Renal cortex interstitium (tissue), 11 donors: ENCODE results near the gene TNF. TPM values are rescaled to one million over a fixed set of nuclear protein-coding genes. Genes with fewer than 3 reads are reported as not detected.

ENCODE experiments used
- DNase-seq, 11 donors: peaks; one replicate each; pipeline ENCODE4 v3.0.0-alpha.2; 2013; ENCODE audit warnings: low read depth in 9 of 11, low spot score in 4 of 11; ENCODE audit errors: extremely low read depth in 1 of 11
- polyA plus RNA-seq, 3 donors: library from polyadenylated mRNA; unstranded; fragments of 120-200 nt; gene quantifications; one replicate each; pipeline ENCODE4 v1.2.1, GENCODE V29; 2013; ENCODE audit not compliant: insufficient read length in 3 of 3

The TNF gene
- polyA plus RNA-seq, 3 donors, result 0.18 to 0.40 (median 0.24) TPM

DNA sequence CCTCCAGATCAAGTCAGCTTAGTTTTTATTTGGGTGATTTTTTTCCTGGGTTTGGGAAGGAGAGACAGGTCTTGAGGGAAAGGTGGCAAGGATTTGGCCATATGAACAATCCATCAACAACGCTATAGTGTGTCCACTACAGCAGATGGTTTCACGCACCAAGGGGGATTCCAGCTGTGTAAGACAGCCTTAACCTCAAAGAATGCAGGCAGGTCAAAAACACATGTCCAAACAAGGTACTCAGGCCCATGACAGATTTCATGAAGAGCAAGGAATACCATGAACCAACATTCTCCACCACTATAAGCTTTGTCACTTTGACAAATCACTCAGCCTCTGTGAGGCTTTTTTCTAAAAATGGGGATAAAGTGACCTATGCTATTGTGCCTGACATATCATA is 41.6 kb downstream of the TNF start:
- no peak for DNase-seq

DNA sequence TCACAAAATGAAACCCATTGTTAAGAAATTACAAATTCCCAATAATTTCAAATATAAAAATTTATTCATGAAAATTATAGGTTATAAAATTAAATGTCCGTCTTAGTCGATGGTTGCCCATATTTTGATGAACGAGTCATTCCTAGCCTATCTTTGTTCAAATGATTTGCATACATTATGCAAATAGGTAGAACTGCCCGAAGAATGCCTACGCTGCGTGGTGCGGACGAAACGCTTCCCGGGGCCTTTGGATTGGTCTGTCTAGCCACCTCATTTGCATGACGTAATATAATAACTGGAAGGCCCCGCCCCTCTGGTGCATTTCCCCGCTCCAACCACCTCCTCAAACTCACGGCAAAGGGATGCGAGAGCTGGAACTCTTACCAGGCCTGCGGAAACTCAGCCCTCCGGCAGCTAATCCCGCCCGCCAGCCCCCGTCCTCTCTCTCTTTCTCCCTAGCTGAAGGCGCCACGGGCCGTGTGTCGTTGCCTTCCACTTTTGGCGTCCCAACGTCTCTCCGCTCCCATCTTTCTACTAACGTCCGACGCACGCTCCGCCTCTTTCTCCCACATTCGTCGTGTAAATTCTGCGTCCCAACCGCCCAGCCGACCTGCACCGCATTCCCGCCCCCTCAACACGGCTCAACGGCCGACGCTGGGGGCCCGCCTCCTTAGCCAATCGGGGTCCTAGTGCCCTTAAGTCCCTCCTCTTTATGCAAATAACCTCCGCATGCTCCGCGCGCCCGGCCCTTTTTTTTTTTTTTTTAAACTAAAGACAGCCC is 44.6 kb downstream of the TNF start:
- DNase-seq, result peak; percentile 96 to 99 (median 98)

DNA sequence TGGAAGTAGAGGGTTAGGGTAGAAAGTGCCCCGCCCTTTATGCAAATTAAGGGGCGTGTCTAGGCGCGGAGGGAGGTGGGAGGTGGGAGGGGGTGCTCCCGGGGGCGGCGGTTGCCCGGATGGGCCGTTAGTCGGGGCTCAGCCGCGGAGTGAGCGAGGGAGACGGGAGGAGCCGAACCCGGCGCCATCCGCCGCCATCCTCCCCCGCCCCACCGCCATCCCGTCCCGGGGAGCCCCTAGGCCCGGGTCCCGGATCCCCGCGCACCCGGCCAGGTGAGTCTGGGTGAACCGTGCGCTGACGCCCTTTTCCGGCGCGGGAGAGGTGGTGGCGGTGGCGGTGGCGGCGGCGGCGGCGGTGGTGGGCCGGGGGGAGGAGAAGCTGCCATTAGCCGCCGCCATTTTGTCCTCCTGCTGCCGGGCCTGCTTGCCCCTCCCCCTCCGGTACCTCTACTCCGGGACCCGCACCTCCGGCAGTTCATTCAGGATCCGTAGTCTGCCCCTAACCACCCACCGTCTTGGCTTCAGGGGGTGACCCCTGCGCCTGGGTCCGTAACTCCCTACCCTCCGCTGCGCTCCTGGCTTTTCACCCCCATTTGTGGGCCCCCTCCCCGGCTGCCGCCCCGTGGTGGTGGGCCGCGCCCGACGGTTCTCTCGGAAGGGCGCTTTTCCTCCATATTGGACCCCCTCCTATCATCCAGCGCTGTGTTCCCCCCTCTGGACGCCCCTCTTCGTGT is 45.4 kb downstream of the TNF start, which contains the start of gene PRRC2A:
TSS of gene PRRC2A (plus strand) at position 130 of the 734 bp plus-strand sequence. CDS start 2,075 bp downstream, outside the sequence.
- peak in 9 of 11 donors; percentile 28 to 75 (median 58) for DNase-seq

DNA sequence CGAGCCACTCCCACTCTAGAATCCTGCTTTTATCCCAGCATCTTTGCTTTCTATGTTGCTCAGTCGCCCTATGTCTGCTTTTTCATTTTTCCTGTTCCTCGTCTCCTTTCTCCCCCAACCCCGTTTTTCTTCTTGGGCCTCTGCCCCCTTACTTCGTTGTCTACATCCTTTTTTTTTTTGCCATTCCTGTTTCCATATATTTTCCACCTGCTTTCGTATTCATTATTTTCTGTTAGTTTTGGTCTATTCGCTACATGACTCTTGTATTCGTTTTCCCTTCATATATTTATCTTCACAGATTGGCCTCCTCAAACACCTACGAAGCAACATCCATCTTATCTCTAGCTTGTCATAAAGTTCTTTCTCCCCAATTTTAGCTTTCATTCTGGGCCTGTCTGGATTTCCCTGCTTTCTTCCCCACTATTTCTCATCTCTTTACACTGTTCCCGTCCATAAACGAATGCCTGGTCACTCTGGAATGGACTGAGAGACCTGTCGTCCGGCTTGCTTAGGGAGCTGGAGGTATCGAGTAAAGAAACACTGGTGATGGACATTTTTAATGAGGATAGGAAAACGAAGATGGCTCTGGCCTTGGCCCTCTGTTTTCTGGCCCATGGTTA is 46.1 kb downstream of the TNF start:
- DNase-seq, result no peak

DNA sequence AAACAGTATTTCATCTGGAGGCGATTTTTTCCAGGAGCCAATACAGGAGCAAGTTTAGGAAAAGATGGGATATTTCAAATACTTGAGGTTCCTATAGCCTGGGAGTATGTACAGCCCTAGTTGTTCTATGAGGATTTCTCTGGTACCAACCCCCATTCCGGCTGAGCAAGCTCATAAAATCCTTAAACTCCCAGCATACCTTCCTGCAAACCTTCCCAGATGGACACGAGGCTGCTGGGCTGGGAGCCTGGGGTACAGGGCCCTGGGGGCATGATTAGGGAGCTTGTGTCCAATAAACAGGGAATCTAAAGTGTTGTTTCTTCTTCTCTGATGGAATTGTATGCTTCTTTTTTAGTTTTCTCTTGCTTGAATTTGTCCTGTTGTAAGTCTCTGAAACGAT is 46.6 kb downstream of the TNF start:
- no peak for DNase-seq

DNA sequence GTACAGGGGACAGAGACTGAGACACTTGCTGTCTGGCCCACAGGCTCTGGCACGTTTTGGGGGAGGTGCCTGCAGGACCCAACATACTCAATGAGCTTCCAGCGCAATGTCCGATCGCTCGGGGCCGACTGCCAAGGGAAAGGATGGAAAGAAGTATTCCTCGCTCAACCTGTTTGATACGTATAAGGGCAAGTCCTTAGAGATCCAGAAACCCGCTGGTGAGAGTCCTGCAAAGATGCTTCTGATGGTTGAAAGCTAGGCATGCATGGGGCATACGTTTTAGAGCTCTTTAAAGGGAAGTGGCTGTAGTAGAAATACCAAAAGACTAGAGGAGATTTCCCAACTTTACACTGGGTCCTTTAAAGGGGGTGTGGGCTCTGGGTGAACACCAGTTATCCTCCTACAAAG is 47.3 kb downstream of the TNF start:
- DNase-seq, result no peak

DNA sequence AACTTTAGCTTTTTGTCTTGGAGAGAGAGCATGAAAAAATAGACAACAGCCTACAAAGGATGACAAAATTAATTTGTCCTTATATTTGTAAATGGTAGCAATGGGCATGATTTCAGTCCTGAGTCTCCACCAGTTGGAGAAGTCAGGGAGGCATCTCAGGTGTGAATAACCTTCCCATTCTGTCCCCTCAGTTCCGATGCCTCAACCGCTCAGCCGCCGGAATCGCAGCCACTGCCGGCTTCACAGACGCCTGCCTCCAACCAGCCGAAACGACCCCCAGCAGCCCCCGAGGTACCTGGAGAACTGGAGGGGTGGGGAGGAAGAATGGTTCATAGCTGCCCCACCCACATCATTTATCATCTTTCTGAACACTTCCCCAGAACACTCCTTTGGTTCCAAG is 48.7 kb downstream of the TNF start:
- no peak for DNase-seq

DNA sequence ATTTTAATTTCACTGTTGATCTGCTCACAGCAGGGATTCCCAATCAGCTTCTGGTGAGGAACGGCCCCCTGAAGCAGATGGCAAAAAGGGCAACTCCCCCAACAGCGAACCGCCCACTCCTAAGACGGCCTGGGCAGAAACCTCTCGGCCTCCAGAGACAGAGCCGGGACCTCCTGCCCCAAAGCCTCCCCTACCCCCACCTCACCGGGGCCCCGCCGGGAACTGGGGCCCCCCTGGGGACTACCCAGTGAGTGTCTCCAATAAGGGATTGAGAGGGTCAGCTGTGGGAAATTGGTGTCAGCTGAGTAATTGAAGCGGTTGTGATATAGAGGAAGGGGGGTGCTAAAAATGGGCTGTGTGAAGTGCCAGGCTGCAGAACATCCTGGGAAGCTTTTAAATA is 51.6 kb downstream of the TNF start:
- no peak for DNase-seq

DNA sequence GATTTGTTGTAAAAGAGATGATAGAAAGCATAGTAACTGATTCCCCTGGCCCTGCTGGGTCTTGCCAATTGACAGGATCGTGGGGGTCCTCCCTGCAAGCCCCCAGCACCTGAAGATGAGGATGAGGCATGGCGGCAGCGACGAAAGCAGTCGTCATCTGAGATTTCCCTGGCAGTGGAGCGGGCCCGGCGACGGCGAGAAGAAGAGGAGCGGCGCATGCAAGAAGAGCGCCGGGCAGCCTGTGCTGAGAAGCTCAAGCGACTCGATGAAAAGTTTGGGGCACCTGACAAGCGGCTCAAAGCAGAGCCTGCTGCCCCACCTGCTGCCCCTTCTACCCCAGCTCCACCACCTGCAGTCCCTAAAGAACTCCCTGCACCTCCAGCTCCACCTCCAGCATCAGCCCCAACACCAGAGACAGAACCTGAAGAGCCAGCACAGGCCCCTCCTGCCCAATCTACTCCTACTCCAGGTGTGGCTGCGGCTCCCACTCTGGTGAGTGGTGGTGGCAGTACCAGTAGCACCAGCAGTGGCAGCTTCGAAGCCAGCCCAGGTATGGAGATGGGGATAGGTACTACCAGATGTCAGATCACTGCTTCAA is 52.4 kb downstream of the TNF start:
- DNase-seq, result no peak

Other genes with a start within 250 kb of the TNF start
- gene HLA-B, start 218.4 kb upstream of the TNF start, polyA plus RNA-seq, result 100 to 1,000 TPM; 101 to 166 (median 145) TPM
- 10 to 100 TPM in 1 of 3 donors, 1 to 10 TPM in 2; 5.7 to 10.9 (median 7.3) TPM for gene MICA, start 172.0 kb upstream of the TNF start, polyA plus RNA-seq
- 1 to 10 TPM; 1.4 to 1.8 (median 1.5) TPM for gene MICB, start 77.4 kb upstream of the TNF start, polyA plus RNA-seq
- gene MCCD1, start 46.6 kb upstream of the TNF start, polyA plus RNA-seq, result 10 to 100 TPM; 13.5 to 19.2 (median 17.9) TPM
- gene DDX39B, start 33.6 kb upstream of the TNF start, polyA plus RNA-seq, result 100 to 1,000 TPM; 573 to 689 (median 586) TPM
- gene ATP6V1G2, start 29.0 kb upstream of the TNF start, polyA plus RNA-seq, result 10 to 100 TPM in 2 of 3 donors, 1 to 10 TPM in 1; 5.9 to 11.5 (median 11.0) TPM
- 10 to 100 TPM; 17.0 to 28.4 (median 27.7) TPM for gene NFKBIL1, start 28.0 kb upstream of the TNF start, polyA plus RNA-seq
- gene LTA, start 3.3 kb upstream of the TNF start, polyA plus RNA-seq, result under 1 TPM; 0.26 to 0.43 (median 0.33) TPM
- gene LTB, start 6.9 kb downstream of the TNF start, polyA plus RNA-seq, result 1 to 10 TPM in 2 of 3 donors, under 1 TPM in 1; 0.53 to 2.3 (median 2.2) TPM
- 1 to 10 TPM; 4.4 to 6.5 (median 6.3) TPM for gene LST1, start 10.7 kb downstream of the TNF start, polyA plus RNA-seq
- gene NCR3, start 17.4 kb downstream of the TNF start, polyA plus RNA-seq, result under 1 TPM in 2 of 3 donors, not detected in 1; 0.19 TPM
- gene AIF1, start 39.7 kb downstream of the TNF start, polyA plus RNA-seq, result 10 to 100 TPM; 63.3 to 80.6 (median 78.2) TPM
- 100 to 1,000 TPM; 161 to 211 (median 207) TPM for gene PRRC2A, start 45.1 kb downstream of the TNF start, polyA plus RNA-seq
- 100 to 1,000 TPM; 243 to 263 (median 257) TPM for gene BAG6, start 77.1 kb downstream of the TNF start, polyA plus RNA-seq
- 100 to 1,000 TPM; 105 to 114 (median 110) TPM for gene APOM, start 80.3 kb downstream of the TNF start, polyA plus RNA-seq
- 10 to 100 TPM; 17.3 to 22.9 (median 18.4) TPM for gene C6orf47, start 85.2 kb downstream of the TNF start, polyA plus RNA-seq
- 10 to 100 TPM; 28.1 to 33.1 (median 29.9) TPM for gene GPANK1, start 89.4 kb downstream of the TNF start, polyA plus RNA-seq
- 100 to 1,000 TPM; 232 to 252 (median 246) TPM for gene CSNK2B, start 90.5 kb downstream of the TNF start, polyA plus RNA-seq
- gene LY6G5B, start 94.4 kb downstream of the TNF start, polyA plus RNA-seq, result 10 to 100 TPM; 22.8 to 30.6 (median 25.3) TPM
- gene LY6G5C, start 105.5 kb downstream of the TNF start, polyA plus RNA-seq, result 1 to 10 TPM; 2.4 to 3.5 (median 3.4) TPM
- gene ABHD16A, start 127.8 kb downstream of the TNF start, polyA plus RNA-seq, result 10 to 100 TPM; 52.4 to 70.9 (median 61.6) TPM
- gene LY6G6F, start 131.3 kb downstream of the TNF start, polyA plus RNA-seq, result 1 to 10 TPM in 1 of 3 donors, under 1 TPM in 2; 0.44 to 1.2 (median 0.73) TPM
- under 1 TPM in 1 of 3 donors, not detected in 2; 0.20 TPM for gene LY6G6D, start 139.8 kb downstream of the TNF start, polyA plus RNA-seq
- gene LY6G6C, start 146.2 kb downstream of the TNF start, polyA plus RNA-seq, result under 1 TPM in 2 of 3 donors, not detected in 1; 0.26 to 0.41 TPM
- gene MPIG6B, start 147.8 kb downstream of the TNF start, polyA plus RNA-seq, result 1 to 10 TPM; 1.6 TPM
- 100 to 1,000 TPM; 152 to 237 (median 188) TPM for gene DDAH2, start 153.7 kb downstream of the TNF start, polyA plus RNA-seq
- 100 to 1,000 TPM; 268 to 296 (median 292) TPM for gene CLIC1, start 161.0 kb downstream of the TNF start, polyA plus RNA-seq
- 10 to 100 TPM; 21.4 to 59.0 (median 22.1) TPM for gene MSH5, start 164.4 kb downstream of the TNF start, polyA plus RNA-seq
- gene SAPCD1, start 187.1 kb downstream of the TNF start, polyA plus RNA-seq, result 10 to 100 TPM in 2 of 3 donors, 1 to 10 TPM in 1; 6.8 to 17.2 (median 10.0) TPM
- 10 to 100 TPM in 1 of 3 donors, 1 to 10 TPM in 2; 7.3 to 13.9 (median 8.5) TPM for gene VWA7, start 201.8 kb downstream of the TNF start, polyA plus RNA-seq
- 10 to 100 TPM; 58.7 to 72.2 (median 61.2) TPM for gene VARS1, start 220.2 kb downstream of the TNF start, polyA plus RNA-seq
- gene LSM2, start 231.4 kb downstream of the TNF start, polyA plus RNA-seq, result 10 to 100 TPM; 72.1 to 90.4 (median 82.4) TPM
- gene HSPA1L, start 239.7 kb downstream of the TNF start, polyA plus RNA-seq, result 1 to 10 TPM; 3.3 to 5.0 (median 4.0) TPM
- gene HSPA1A, start 240.0 kb downstream of the TNF start, polyA plus RNA-seq, result 100 to 1,000 TPM in 2 of 3 donors, 10 to 100 TPM in 1; 84.4 to 121 (median 116) TPM